Large intestine (tissue), 3 donors: Measurements from ENCODE around the gene PSMC1. TPM values are rescaled to one million over a fixed set of nuclear protein-coding genes. Genes with fewer than 3 reads are reported as not detected.

Experiments used
- DNase-seq, 2 donors: peaks; one replicate each; pipeline versions ENCODE4 v3.0.0 to v3.0.0-alpha.2; 2013
- H3K27ac ChIP-seq: one replicate; pipeline ENCODE4 v1.5.1; 2013; ENCODE audit warnings: low read length
- H3K27me3 ChIP-seq: 2 replicates; pipeline ENCODE4 v1.6.1; 2013; ENCODE audit warnings: low read length; ENCODE audit not compliant: control insufficient read depth, insufficient read depth
- H3K36me3 ChIP-seq: 2 replicates; pipeline ENCODE4 v1.6.1; 2013; ENCODE audit warnings: low read length; ENCODE audit not compliant: control insufficient read depth, insufficient read depth
- H3K4me1 ChIP-seq: one replicate; pipeline ENCODE4 v1.6.1; 2013; ENCODE audit warnings: low read length; ENCODE audit not compliant: control insufficient read depth, insufficient read depth
- H3K4me3 ChIP-seq: one replicate; pipeline ENCODE4 v1.5.1; 2013; ENCODE audit warnings: low read length
- H3K9me3 ChIP-seq: one replicate; pipeline ENCODE4 v1.6.1; 2013; ENCODE audit warnings: mild to moderate bottlenecking, low read depth, low read length, moderate library complexity; ENCODE audit not compliant: control insufficient read depth
- WGBS: methylation state at CpG from one replicate; pipeline ENCODE4 v1.1.5; 2013; ENCODE audit warnings: low lambda C conversion rate; ENCODE audit not compliant: insufficient coverage; 5-methylcytosine and 5-hydroxymethylcytosine counted together
- polyA plus RNA-seq: library from polyadenylated mRNA; unstranded; fragments of 120-200 nt; gene quantifications from one replicate; pipeline ENCODE4 v1.2.1, GENCODE V29; 2013

Gene PSMC1
- polyA plus RNA-seq, 1 donor, result 135 TPM

DNA sequence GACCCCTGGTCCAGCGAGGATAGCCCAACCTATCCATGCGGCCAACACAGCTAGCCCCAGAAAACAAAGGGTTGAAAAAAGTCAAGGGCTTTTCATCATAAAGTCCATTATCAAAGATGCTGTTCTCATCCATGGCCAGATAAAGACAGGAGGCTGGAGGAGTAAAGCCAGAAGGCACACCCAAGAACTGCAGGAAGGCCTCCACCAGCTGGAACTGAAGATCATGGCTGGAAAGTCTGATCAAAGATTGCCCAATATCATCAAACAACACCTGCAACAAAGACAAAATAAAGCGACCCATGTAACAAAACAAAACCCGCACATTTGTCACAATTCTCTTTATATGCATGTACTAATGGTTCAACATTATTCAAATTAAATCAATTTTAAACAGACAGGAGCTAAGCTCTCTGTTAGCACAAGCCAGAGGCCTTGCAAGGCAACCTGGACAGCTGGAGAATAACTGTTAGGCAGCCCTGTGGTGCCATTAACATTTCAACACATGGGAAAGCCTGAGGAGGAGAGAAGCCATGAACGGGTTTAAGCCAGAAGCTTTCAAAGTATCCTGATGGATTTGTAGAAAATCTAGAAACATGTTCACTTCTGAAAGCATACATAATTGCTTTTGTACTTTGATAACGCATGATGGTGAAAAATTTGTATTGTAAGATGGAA lies 34.1 kb downstream of the PSMC1 start:
- peaks cover 74% of the 10 kb centered on the region for H3K36me3 ChIP-seq

DNA sequence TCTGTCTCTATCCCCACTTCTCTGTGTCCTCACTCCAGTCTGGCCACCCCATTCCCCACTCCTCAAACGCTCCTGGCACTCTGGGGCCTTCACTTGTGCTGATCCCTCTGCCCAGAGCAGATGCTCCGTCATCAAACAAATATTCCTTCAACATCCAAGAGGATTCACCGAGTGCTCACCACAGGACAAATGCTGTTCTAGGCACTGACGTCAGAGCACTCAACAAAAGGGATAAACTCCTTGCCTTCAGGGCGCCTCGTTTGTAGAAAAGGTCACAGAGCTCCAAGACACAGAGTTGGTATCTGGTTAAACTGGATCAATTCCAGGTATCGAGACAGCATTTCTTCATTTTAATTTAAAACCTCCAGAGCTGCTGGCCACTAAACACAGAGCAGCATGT lies 35.3 kb downstream of the PSMC1 start:
- Histone ChIP-seq H3K27me3 (no peaks in the 10 kb centered on the region), H3K4me3 (no peak overlapping the region), H3K27ac (no peak overlapping the region), H3K4me1 (peaks cover 7% of the 10 kb centered on the region), H3K36me3 (peaks cover 73% of the 10 kb centered on the region), H3K9me3 (no peaks in the 10 kb centered on the region)
- no peak for DNase-seq
- WGBS, result no CpG with 5 or more reads among the region's 7 CpGs

More for the DNA sequence above, 34.1 kb downstream of the PSMC1 start:
- WGBS, result 100% methylated on average over 2 of the region's 6 CpGs
- DNase-seq, result no peak
- no peaks in the 10 kb centered on the region for H3K27me3 ChIP-seq
- no peak overlapping the region for H3K4me3 ChIP-seq
- H3K9me3 ChIP-seq, result no peaks in the 10 kb centered on the region
- peaks cover 7% of the 10 kb centered on the region for H3K4me1 ChIP-seq
- H3K27ac ChIP-seq, result no peak overlapping the region

DNA sequence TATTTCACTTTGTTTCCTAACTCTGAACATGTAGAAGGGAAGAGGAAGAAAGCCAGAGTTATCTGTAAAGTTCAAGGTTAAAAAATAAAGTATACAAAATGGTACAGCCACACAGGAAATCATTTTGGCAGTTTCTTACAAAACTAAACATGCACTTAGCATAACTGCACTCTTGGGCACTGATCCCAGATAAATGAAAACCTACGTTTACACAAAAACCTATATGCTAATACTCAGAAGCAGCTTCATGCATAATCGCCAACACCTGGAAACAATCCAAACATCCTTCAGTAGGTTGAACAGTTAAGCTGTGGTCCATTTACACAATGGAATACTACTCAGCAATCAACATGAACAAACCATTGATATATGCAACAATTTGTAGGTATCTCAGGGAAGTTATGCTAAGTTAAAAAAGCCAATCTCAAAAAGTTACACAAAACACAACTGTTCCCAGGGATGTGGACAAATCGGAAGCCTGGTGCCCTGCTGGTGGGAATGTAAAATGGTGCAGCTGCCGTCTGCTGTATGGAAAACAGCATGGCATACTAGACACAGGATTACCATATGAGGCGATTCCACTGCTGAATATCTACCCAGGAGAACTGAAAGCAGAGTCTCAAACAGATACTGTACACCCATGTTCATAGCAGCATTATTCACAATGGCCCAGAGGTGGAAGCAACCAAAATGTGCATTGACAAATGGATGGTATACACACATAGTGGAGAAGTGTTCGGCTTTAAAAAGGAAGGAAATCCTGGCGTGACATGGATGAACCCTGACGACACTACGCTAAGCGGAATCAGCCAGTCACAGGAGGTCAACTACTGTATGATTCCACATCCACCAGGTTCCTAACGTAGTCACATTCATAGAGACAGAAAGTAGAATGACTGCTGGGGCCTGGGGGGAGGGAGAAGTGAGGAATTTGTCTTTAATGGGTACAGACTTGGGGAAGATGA lies 37.7 kb downstream of the PSMC1 start:
- Histone ChIP-seq H3K9me3 (no peaks in the 10 kb centered on the region), H3K4me1 (peaks cover 7% of the 10 kb centered on the region), H3K36me3 (peaks cover 60% of the 10 kb centered on the region), H3K27ac (no peak overlapping the region), H3K4me3 (no peak overlapping the region), H3K27me3 (no peaks in the 10 kb centered on the region)
- no peak for DNase-seq
- 93% methylated on average over 5 of the region's 11 CpGs for WGBS

DNA sequence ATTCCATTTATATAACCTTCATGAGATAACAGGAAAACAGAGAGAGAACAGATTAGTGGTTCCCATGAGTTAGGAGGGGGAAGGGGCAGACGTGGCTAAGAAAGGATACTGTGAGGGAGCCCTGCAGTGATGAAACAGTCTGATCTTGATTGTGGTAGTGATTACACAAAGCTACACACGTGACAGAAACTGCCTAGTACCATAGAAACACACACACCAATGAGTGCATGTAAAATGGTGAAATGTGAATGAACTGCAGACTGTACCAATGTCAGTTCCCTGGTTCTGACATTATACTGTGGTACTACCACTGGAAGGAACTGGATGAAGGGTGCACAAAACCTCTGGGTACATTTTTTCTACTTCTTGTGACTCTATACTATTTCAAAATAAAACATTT lies 38.5 kb downstream of the PSMC1 start:
- no peak for DNase-seq
- H3K9me3 ChIP-seq, result no peaks in the 10 kb centered on the region
- no peak overlapping the region for H3K27ac ChIP-seq
- H3K27me3 ChIP-seq, result no peaks in the 10 kb centered on the region
- H3K36me3 ChIP-seq, result peaks cover 58% of the 10 kb centered on the region
- peaks cover 3% of the 10 kb centered on the region for H3K4me1 ChIP-seq
- WGBS, result 50% methylated on average over 1 of the region's 2 CpGs
- no peak overlapping the region for H3K4me3 ChIP-seq

DNA sequence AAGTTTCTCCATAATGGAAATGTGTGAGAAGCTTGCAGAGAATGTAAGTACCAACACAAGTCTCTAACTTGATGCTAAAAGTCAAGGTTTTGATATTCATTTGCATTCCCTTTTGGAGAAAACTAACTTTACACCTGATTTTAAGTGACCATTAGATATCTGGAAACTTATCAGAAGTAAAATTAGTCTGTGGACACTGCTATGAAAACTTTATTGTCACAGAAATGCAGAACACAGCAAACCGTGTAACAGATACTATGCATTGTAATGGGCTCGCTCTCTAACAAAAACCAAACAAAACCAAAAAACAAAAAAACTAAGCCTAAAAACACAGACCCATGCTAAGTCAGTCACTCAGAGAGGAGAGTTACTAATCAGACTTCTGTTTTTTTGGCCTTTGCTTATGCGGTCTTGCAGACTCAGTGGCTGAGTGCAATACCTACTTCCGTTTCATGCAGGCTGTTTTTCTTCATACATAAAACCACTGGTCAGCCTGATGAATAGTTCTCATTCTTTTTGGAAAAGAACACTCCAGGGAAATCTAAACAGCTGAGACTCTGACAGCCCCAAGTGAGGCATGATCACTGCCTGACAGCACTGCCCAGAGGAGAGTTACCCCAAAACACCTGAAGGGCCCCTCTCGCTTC lies 39.6 kb downstream of the PSMC1 start:
- no peaks in the 10 kb centered on the region for H3K9me3 ChIP-seq
- no peak for DNase-seq
- H3K4me1 ChIP-seq, result peaks cover 3% of the 10 kb centered on the region
- 90% methylated on average over 2 of the region's 5 CpGs for WGBS
- H3K27me3 ChIP-seq, result no peaks in the 10 kb centered on the region
- no peak overlapping the region for H3K27ac ChIP-seq
- H3K36me3 ChIP-seq, result peaks cover 50% of the 10 kb centered on the region
- no peak overlapping the region for H3K4me3 ChIP-seq

DNA sequence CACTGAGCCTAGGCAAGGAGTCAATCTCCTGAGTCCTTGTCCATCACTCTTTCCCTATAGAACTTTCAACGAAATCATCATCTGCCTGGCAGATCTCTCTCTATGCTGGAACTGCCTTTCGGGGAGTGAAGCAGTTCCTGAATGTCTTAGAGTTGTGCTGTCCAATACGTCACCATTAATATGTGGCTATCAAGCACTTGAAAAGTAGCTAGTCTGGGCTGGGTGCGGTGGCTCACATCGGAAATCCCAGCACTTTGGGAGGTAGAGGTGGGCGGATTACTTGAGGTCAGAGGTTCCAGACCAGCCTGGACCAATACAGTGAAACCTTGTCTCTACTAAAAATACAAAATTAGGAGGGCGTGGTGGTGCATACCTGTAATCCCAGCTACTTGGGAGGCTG lies 40.3 kb downstream of the PSMC1 start:
- Histone ChIP-seq H3K27me3 (no peaks in the 10 kb centered on the region), H3K4me3 (no peak overlapping the region), H3K9me3 (no peaks in the 10 kb centered on the region), H3K36me3 (peaks cover 45% of the 10 kb centered on the region), H3K4me1 (peaks cover 3% of the 10 kb centered on the region), H3K27ac (no peak overlapping the region)
- no peak for DNase-seq
- WGBS, result no CpG with 5 or more reads among the region's 7 CpGs

DNA sequence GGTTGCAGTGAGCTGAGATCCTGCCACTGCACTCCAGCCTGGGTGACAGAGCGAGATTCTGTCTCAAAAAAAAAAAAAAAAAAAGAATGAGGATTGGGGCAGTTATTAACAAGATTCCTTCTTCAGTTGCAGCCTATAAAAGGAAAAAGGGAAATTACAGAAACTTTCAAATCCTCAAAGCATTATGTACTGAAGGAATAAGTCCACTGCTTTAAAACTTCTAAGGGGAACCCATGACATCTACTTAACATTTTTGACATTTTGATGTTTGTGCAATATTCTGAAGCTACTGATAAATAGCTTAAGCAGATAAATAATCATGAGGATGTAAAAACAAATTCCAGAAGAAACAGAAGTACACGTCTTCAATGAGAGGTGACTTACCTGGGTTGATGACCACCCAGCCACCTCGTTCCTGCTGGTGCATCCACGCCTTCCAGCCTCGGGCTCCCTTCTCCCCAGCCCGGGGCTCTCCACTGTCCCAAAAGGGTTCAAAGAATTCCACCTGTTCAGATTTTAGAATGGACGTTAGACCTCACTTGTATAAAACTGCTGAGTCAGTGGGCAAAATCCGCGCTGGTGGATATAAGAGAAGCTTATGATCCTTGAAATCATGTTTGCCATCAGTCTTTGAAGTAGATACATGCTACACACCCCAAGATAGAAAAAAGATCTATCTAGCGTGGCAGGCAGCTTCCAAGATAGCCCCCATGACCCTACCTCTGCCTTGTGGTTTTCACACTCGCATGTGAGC lies 41.7 kb downstream of the PSMC1 start:
- Histone ChIP-seq H3K4me3 (no peak overlapping the region), H3K4me1 (peaks cover 17% of the 10 kb centered on the region), H3K36me3 (peaks cover 33% of the 10 kb centered on the region), H3K27me3 (no peaks in the 10 kb centered on the region), H3K27ac (no peak overlapping the region), H3K9me3 (no peaks in the 10 kb centered on the region)
- 80% methylated on average over 1 of the region's 11 CpGs for WGBS
- DNase-seq, result no peak

DNA sequence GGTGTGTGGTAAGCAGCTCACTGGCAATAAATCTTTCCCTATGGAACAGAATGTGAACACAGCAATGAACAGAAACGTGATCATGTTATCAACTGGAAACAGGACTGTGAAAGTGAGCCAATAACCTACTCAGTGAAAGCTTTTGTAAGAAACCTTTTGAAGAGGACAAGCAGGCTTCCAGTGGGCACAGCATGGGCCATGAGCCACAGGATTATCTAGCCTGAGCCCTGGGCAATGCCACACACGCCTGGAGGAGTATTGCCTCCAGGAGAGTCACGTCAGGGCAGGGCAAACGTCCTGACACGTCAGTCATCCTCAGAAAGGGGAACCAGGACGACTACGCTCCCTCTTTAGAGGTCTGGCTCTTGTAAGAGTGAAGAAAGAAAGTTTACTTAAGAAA lies 43.1 kb downstream of the PSMC1 start:
- H3K27me3 ChIP-seq, result no peaks in the 10 kb centered on the region
- no peak overlapping the region for H3K4me3 ChIP-seq
- no peak overlapping the region for H3K27ac ChIP-seq
- no peaks in the 10 kb centered on the region for H3K9me3 ChIP-seq
- DNase-seq, result peak in 1 of 2 donors; percentile 48
- H3K36me3 ChIP-seq, result peaks cover 25% of the 10 kb centered on the region
- WGBS, result no CpG with 5 or more reads among the region's 7 CpGs
- H3K4me1 ChIP-seq, result peaks cover 27% of the 10 kb centered on the region

DNA sequence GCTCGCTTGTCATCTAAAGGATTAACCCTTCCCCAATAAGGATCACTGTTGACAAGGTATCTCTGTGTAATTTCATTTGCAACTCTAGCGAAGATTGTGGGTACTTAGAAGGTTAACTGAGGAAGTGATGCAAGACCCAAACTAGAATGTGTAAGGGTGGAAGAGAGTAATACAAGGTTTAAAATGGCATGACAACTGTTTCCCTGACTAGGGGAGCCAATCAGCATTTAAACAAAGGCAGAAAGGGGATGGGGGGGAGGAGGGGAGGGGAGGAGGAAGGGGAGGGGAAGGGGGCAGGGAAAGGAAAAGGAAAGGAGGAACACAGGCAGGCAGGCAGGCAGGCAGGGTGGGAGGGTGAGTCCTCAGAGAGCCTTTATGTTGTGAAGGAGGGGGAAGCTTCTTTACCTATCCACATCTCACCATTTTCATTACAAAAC lies 44.3 kb downstream of the PSMC1 start:
- DNase-seq, result no peak
- Histone ChIP-seq H3K4me1 (peaks cover 39% of the 10 kb centered on the region), H3K4me3 (no peak overlapping the region), H3K36me3 (peaks cover 22% of the 10 kb centered on the region), H3K27ac (no peak overlapping the region), H3K27me3 (no peaks in the 10 kb centered on the region), H3K9me3 (no peaks in the 10 kb centered on the region)
- no CpG with 5 or more reads among the region's 2 CpGs for WGBS

DNA sequence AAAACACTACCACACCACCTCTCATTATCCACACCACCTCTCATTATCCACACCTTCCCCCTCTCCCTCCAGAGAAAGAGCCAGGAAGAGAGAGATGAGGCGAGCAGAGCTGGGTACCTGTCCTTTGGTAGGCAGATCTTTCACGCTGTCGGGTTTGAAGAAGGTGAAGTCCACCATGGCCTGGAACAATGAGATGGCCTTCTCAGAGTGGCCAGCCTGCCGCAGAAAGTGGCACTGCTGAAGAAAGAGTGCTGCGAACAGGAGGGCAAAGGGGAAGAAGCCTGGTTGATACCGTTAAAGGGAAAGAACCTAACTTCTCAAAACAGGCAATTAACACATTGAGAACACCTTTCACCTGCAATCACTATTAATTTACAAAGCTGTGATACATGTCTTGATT lies 44.8 kb downstream of the PSMC1 start:
- DNase-seq, result no peak
- Histone ChIP-seq H3K27ac (no peak overlapping the region), H3K36me3 (peaks cover 19% of the 10 kb centered on the region), H3K27me3 (no peaks in the 10 kb centered on the region), H3K9me3 (no peaks in the 10 kb centered on the region), H3K4me3 (no peak overlapping the region), H3K4me1 (peaks cover 44% of the 10 kb centered on the region)
- WGBS, result no CpG with 5 or more reads among the region's 6 CpGs
